Epithelial cell of proximal tubule (primary cell): ENCODE data around the gene RAD51AP1. TPM values are rescaled to one million over a fixed set of nuclear protein-coding genes. Genes with fewer than 3 reads are reported as not detected.
A peak's percentile ranks its signal among the peaks of the same experiment; 100 is the strongest.
"Not testable (repeated sequence)": the region's sequence is repeated elsewhere in the genome, so short reads cannot be mapped to it uniquely, and the experiment has no call there.

Source experiments
- DNase-seq: peaks from one replicate; pipeline ENCODE4 v3.0.0-alpha.2; 2011; ENCODE audit warnings: low read depth
- H3K4me3 ChIP-seq: 2 replicates; pipeline ENCODE4 v1.5.1; 2011; ENCODE audit warnings: low read depth, mild to moderate bottlenecking, low read length
- total RNA-seq: library from RNA; depleted of rRNA; stranded (reverse); fragments of >200 nt; gene quantifications from 2 replicates; pipeline ENCODE4 v1.2.3, GENCODE V29; 2015
- TF ChIP-seq, protein P1 (sequence below): conservative IDR thresholded peaks from 2 replicates; pipeline ENCODE4 v1.5.1; 2012; ENCODE audit warnings: low read depth, mild to moderate bottlenecking, low read length

Gene RAD51AP1
- total RNA-seq, 1 donor from 2014 or later, result 62.7 TPM

DNA sequence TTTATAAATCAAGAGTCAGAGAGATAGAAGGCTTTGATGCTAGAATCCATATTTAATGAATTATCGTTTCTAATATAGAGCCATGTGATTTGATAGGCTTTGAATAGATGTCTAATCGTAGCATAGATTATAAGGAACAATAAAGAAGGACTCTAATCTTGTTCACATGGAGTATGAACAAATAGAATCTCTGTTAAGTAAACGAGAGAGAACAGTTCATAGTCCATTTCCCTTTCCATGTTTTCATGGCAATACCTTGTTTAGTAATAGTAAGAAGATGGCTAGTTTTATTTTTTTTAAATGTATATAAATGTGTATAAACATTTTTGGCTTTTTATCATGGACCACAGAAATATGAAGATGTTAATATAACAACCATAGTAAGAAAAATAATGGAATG, 32.3 kb upstream of the RAD51AP1 start:
- TF ChIP-seq, protein P1, sequence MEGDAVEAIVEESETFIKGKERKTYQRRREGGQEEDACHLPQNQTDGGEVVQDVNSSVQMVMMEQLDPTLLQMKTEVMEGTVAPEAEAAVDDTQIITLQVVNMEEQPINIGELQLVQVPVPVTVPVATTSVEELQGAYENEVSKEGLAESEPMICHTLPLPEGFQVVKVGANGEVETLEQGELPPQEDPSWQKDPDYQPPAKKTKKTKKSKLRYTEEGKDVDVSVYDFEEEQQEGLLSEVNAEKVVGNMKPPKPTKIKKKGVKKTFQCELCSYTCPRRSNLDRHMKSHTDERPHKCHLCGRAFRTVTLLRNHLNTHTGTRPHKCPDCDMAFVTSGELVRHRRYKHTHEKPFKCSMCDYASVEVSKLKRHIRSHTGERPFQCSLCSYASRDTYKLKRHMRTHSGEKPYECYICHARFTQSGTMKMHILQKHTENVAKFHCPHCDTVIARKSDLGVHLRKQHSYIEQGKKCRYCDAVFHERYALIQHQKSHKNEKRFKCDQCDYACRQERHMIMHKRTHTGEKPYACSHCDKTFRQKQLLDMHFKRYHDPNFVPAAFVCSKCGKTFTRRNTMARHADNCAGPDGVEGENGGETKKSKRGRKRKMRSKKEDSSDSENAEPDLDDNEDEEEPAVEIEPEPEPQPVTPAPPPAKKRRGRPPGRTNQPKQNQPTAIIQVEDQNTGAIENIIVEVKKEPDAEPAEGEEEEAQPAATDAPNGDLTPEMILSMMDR, result no peak
- no peak for DNase-seq
- H3K4me3 ChIP-seq, result no peak overlapping the region

DNA sequence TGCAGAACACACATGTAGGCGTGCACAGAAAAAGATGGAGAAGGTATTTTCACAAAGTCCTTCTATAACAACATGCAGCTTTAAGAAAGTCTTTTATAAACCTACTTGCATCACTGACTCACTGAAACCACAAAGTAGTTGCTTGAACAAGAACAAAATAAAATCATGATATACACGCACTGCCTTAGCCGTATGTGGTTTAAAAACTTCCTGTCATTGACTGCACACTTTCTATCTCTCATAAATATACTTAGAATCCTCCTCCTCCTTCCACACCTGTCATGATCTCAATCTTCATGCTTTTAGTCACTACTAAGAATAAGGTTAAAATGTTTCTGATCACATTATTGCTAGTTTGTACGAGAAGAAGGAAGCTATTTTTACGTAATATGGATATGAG, 31.8 kb upstream of the RAD51AP1 start:
- no peak overlapping the region for H3K4me3 ChIP-seq
- DNase-seq, result no peak
- TF ChIP-seq, protein P1, result no peak

DNA sequence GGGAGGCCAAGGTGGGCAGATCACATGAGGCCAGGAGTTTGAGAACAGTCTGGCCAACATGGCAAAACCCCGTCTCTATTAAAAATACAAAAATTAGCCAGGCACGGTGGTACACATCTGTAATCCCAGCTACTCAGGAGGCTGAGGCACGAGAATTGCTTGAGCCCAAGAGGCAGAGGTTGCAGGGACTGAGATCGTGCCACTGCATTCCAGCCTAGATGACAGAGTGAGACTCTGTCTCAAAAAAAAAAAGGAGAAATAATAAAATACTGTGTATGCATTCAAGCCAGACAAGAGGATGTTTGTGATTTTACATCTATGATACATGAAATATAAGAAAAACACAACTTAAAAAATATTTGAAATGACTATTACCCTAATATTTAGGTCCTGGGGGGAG, 30.2 kb upstream of the RAD51AP1 start:
- DNase-seq, result not testable (repeated sequence)
- peak overlapping the region; percentile 8 for H3K4me3 ChIP-seq

- not testable (repeated sequence) for H3K4me3 ChIP-seq, DNase-seq
Observed at GRCh38 chr12:4509269-4509668, 29.4 kb upstream of the RAD51AP1 start.

DNA sequence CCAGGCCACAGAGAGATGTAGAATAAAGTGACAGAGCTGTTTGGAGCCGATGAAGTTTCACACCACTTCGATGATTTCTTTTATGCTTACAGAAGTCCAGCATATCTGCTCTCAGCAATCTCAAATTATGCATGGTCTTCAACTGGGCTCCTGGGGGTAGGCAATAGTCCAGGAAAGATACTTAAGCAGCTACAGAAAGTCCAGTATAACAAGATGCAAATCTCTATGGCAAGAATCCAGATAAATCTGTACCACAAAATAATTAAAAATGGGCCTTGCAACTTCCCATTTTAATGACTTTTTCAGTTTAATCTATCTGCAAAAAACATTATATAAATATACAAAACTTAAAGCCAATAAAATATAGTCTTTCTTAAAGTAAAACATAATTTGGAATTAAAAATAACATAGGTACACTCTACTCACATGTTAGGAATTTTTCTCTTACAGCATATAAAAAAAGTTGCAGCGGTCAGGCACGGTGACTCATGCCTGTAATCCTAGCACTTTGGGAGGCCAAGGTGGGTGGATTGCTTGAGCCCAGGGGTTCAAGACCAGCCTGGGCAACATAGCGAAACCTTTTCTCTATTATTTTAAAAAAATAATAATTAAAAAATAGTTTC, 20.5 kb upstream of the RAD51AP1 start:
- TF ChIP-seq, protein P1, result no peak
- no peak overlapping the region for H3K4me3 ChIP-seq
- no peak for DNase-seq

DNA sequence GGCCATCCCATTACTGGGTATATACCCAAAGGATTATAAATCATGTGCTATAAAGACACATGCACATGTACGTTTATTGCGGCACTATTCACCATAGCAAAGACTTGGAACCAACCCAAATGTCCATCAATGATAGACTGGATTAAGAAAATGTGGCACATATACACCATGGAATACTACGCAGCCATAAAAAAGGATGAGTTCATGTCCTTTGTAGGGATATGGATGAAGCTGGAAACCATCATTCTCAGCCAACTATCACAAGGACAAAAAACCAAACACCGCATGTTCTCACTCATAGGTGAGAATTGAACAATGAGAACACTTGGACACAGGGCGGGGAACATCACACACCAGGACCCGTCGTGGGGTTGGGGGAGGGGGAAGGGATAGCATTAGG, 15.2 kb upstream of the RAD51AP1 start:
- not testable (repeated sequence) for H3K4me3 ChIP-seq, DNase-seq

DNA sequence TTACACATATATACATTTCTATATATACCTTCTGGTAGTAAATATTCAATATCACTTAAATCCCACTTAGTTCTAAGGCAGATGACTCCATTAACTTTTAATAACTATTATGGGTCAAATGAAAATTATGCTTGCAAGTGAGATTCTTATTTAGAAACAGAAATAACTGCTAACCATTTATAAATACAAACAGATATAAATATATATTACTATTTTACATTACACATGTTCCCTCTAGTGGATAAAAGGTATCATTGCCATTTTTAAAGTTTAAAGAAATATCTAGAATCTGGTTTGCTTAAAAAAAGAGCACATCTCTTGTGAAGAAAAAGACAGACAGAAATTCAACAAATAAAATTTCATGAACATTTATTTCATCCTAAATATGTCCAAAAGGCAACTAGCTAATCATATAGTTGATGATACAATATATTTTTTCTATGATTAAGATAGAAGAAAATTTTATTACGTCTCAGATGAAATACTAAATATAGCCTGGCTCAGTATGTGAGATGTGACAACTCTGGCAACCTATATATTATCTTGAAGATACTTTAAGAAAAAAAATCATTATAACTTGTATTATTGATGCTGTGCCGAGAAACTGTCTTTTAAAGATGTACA, 11.7 kb upstream of the RAD51AP1 start:
- no peak for DNase-seq
- TF ChIP-seq, protein P1, result no peak

DNA sequence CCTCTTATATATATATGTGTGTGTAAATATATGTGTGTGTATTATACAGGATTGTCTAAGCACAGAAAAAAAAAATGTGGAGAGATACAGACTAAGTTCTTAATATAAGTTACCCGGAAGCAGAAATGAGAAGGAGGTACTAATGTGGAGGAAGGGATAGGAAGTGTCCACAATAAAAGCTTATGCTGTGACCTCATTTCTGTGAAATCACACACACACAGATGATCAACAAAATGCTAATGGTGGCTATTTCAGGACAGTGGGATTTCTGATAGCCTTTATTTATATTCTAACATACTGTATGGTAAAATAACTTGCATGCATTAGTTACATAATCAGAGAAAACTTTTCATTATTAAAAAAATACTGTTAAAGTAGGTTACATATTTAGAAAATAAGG, 8.5 kb upstream of the RAD51AP1 start:
- DNase-seq, result no peak
- H3K4me3 ChIP-seq, result no peak overlapping the region
- TF ChIP-seq, protein P1, result no peak

More for the DNA sequence above, 11.7 kb upstream of the RAD51AP1 start:
- H3K4me3 ChIP-seq, result no peak overlapping the region
